ENCODE results near the gene TMEM247.
"Not testable (repeated sequence)": the region's sequence is repeated elsewhere in the genome, so short reads cannot be mapped to it uniquely, and the experiment has no call there.

The TMEM247 gene

GRCh38 chr2:46518861-46519260 lies 39.5 kb downstream of the TMEM247 start:
- no peak for DNase-seq

- DNase-seq, result no peak
These were observed 39.9 kb downstream of the TMEM247 start for GRCh38 chr2:46519265-46519664.

DNA sequence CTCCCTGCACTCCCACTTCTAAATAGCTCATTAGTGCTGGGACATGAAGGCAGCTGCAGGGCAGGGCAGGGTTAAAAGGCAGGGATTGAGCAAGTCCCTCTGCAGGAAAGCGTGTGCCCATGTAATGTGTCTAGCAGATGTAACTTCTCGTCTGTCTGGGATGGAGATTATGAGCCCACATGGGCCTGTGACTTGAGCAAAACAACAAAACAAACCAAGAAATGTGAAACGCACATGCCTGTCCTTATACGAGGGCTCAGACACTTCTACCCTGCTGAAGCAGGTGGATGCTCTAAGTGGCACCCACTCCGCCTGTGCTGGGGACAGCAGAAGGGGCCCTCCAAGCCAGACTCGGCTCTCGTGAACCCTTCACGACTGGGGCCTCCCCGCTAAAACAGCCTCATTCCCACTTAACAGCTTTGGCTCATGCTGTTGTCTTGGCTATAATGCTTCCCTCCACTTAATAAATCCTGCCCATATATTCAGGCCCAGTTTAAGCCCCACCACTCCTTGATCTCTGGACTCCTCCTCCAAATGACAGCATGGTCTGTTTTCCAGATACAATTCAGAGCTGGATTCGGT lies 40.9 kb downstream of the TMEM247 start:
- DNase-seq, result no peak

DNA sequence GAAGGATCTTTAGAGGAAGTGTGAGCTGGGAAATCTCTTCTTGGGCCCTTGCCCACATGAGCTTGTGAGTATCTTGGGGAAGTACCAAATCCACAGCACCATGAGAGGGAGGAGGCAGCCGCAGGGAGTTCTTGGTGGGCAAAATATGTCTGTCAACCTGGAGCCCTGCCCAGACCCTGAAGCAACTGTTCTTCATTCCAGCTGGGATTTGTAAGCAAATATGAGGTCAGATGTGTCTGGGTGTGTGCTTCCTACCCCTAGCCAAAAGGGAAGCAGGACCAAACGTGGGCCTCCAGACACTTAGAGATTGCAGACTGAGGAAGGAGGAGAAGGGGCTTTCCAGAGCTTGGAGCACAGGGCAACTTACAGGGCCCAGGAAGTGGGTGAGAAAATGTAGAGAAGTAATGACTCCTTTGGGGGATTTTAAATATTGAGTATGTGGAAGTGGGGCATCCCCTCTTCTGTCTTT lies 41.9 kb downstream of the TMEM247 start:
- DNase-seq, result no peak

DNA sequence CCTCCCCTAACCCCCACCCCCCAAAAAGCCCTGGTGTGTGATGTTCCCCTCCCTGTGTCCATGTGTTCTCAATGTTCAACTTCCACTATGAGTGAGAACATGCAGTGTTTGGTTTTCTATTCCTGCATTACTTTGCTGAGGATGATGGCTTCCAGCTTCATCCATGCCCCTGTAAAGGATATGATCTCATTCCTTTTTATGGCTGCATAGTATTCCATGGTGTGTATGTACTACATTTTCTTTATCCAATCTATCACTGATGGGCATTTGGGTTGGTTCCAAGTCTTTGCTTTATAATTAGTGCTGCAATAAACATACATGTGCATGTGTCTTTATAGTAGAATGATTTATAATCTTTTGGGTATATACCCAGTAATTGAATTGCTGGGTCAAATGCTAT lies 43.0 kb downstream of the TMEM247 start:
- DNase-seq, result not testable (repeated sequence)

DNA sequence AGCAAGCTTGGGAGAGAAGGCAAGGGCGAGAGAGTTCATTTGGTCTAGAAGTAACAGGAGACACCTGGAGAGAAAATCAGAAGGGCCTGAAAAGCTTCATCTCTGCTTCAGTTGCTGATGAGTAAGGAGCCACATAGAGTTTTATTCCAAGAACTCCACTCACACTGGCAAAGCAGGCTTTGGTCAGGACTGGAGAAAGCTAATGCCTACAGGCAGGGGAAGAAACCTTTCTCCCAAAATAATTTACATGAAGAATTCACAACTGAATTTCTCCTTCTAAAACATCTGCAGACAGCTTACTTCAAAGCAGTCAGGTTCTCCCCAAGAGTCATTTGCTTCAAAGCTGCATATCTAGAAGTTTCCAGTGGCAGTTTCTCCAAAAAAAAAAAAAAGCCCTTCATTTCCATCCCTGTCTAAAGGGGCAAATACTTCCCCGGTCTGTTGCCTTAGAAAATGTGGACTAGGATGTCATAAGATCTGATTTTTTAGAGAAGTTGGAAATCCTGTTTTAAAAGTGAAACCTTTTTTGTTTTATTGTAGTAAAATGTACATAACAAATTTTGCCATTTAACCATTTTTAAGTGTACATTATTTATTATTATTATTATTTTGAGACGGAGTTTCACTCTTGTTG lies 46.3 kb downstream of the TMEM247 start:
- DNase-seq, result no peak

DNA sequence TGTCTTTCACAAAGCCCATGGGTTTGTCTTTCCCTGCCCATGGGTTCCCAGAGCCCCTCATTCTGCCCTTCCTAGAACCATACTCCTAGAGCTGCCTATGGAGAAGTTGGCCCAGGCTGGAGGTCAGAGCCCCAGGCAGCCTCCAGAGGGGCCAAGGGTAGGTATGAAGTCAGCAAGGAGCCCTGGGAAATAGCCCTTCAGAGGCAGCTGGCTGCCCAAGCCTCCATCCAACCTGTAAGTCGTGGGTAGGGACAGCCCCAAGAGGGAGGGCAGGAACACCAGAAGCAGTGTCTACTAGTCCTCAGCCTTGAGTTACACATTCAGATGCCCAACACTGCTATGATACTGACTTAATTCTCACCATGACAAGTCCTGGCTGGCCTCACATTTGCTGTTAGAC lies 49.5 kb downstream of the TMEM247 start:
- DNase-seq, result no peak

- no peak for DNase-seq
These were observed 51.3 kb downstream of the TMEM247 start for GRCh38 chr2:46530639-46531038.

DNA sequence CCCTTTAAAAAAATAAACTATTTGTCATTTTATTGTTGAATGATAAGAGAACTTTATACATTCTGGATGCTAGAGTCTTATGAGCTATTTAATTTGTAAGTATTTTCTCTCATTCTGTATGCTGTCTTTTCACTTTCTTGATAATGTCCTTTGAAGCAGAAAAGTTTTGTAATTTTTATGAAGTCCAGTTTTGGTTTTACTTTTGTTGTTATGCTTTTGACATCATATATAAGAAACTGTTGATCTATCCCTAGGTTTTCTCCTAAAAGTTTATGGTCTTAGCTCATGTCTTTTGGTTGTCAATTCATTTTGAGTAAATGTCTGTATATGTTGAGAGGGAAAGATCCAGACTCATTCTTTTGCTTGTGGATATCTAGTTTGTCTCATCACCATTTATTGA lies 52.5 kb downstream of the TMEM247 start:
- DNase-seq, result no peak
